ENCODE measurements around the gene RGS12. TPM values are rescaled to one million over a fixed set of nuclear protein-coding genes. Genes with fewer than 3 reads are reported as not detected.

The RGS12 gene
- total RNA-seq, 1 experiment from 2014 or later, result 16.9 TPM

DNA sequence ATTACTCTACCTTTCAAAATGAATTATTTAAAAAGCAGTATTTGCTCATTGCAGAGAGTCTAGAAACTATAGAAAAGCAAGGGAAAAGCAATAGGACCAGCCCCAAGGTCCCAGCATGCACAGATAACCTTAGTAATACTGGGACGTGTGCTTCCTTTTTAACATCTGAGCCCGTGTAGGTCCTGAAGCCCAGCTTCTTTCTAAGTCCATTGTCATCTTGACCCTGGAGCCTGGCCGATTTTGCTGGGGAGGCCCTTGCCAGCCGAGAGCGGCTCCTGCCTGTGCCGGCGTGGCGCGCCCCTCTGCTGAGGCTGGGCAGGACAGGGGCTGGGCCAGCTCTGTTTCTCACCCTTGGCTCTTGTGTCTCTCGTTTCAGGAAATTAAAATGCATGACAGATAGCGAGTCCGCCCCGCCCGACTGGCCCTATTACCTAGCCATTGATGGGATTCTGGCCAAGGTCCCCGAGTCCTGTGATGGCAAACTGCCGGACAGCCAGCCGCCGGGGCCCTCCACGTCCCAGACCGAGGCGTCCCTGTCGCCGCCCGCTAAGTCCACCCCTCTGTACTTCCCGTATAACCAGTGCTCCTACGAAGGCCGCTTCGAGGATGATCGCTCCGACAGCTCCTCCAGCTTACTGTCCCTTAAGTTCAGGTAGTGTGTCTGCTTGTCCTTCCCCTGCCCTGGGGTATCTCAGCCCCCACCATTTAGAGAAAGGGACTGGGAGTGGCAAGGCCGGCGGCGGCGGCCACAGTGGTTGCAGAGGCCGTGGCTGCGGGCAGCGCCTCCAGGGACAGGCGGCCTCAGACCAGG, 39.8 kb upstream of the RGS12 start:
- H3K27me3 ChIP-seq (ENCODE audit: insufficient read depth, low read length), result no peaks in the 10 kb centered on the region
- Mint-ChIP-seq H3K4me3 (no peak overlapping the region), H3K27ac (no peak overlapping the region; a peak in 1 of 7 replicates), H3K9me3 (no peaks in the 10 kb centered on the region), H3K4me1 (peaks cover 4 to 11% of the 10 kb centered on the region in 2 experiments), H3K36me3 (ENCODE audit: insufficient read depth in 1 of 3, low read depth in 3 of 3) (no peaks in the 10 kb centered on the region), H3K27me3 (ENCODE audit: low read depth) (no peaks in the 10 kb centered on the region; the same call in 1 of the 2 replicates)
- H2BK5ac ChIP-seq (ENCODE audit: insufficient read length, low read length), result no peak overlapping the region
- DNase-seq, result peak; percentile 27
- no peak overlapping the region for H4K8ac ChIP-seq (replicated peaks; ENCODE audit: insufficient read length, low read depth, low read length)
- no peak overlapping the region for H3K14ac ChIP-seq (ENCODE audit: insufficient read depth, low read length)
- H3K4me1 ChIP-seq (ENCODE audit: insufficient read depth, low read length), result no peaks in the 10 kb centered on the region; the same call in 1 of the 2 replicates
- H3K23me2 ChIP-seq (ENCODE audit: insufficient read length, low read depth, low read length, poor library complexity, severe bottlenecking), result no peaks in the 10 kb centered on the region
- H4K91ac ChIP-seq (ENCODE audit: insufficient read length, low read depth, low read length), result no peak overlapping the region
- WGBS (ENCODE audit: extremely low coverage, insufficient read length, low lambda C conversion rate), result no CpG with 5 or more reads among the region's 38 CpGs
- H4K20me1 ChIP-seq (ENCODE audit: control insufficient read depth, insufficient read depth, insufficient read length), result peaks cover 4% of the 10 kb centered on the region
- no peaks in the 10 kb centered on the region for H3K9me3 ChIP-seq (ENCODE audit: control insufficient read depth, low read depth, low read length)
- no peak overlapping the region for H3K23ac ChIP-seq (ENCODE audit: insufficient read length, low read depth, low read length)
- no peak overlapping the region for H2BK20ac ChIP-seq (ENCODE audit: low read depth, low read length, poor library complexity, severe bottlenecking)
- H2BK15ac ChIP-seq (ENCODE audit: low read depth, low read length), result no peak overlapping the region
- H3K79me2 ChIP-seq (ENCODE audit: insufficient read depth, low read length), result no peaks in the 10 kb centered on the region
- H2AFZ ChIP-seq (ENCODE audit: low read length), result no peak overlapping the region
- no peak overlapping the region for H3K9ac ChIP-seq (ENCODE audit: extremely low read depth, insufficient read length, low read length)
- no peak overlapping the region for H4K5ac ChIP-seq (ENCODE audit: insufficient read length, low read depth, low read length)
- H3K4ac ChIP-seq (ENCODE audit: low read depth, low read length), result no peak overlapping the region
- H3K4me2 ChIP-seq (ENCODE audit: insufficient read depth, insufficient read length, low read length), result no peak overlapping the region
- H2BK120ac ChIP-seq (ENCODE audit: low read depth, low read length, poor library complexity, severe bottlenecking), result no peak overlapping the region
- no peak overlapping the region for H2BK12ac ChIP-seq (ENCODE audit: insufficient read length, low read depth, low read length)
- H2AK5ac ChIP-seq (ENCODE audit: insufficient read length, low read length), result no peak overlapping the region
- TF ChIP-seq, protein P1, sequence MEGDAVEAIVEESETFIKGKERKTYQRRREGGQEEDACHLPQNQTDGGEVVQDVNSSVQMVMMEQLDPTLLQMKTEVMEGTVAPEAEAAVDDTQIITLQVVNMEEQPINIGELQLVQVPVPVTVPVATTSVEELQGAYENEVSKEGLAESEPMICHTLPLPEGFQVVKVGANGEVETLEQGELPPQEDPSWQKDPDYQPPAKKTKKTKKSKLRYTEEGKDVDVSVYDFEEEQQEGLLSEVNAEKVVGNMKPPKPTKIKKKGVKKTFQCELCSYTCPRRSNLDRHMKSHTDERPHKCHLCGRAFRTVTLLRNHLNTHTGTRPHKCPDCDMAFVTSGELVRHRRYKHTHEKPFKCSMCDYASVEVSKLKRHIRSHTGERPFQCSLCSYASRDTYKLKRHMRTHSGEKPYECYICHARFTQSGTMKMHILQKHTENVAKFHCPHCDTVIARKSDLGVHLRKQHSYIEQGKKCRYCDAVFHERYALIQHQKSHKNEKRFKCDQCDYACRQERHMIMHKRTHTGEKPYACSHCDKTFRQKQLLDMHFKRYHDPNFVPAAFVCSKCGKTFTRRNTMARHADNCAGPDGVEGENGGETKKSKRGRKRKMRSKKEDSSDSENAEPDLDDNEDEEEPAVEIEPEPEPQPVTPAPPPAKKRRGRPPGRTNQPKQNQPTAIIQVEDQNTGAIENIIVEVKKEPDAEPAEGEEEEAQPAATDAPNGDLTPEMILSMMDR (conservative IDR thresholded peaks at IDR 0.05), result no peak
- H3K27ac ChIP-seq (ENCODE audit: insufficient read length, low read depth, low read length), result no peak overlapping the region
- no peaks in the 10 kb centered on the region for H3K79me1 ChIP-seq (ENCODE audit: insufficient read depth, low read depth, low read length, poor library complexity, severe bottlenecking)
- no peak overlapping the region for H3K56ac ChIP-seq (ENCODE audit: insufficient read length, low read depth, low read length)
- no peak overlapping the region for H3T11ph ChIP-seq (ENCODE audit: low read length)
- H3K18ac ChIP-seq (ENCODE audit: insufficient read length, low read depth, low read length), result no peak overlapping the region

Data from H9 (cell line).